Right lobe of liver (tissue), 4 donors: ENCODE data around the gene RDH8.

Experiments used
- CTCF ChIP-seq, 4 donors: fragments of 200-600 bp in 3 of 4; fragments of 450-650 bp in 1 of 4; IDR thresholded peaks; one replicate each; pipeline versions ENCODE4 v1.5.1 to v1.8.0; 2016 to 2022; ENCODE audit warnings: antibody characterized with exemption in 4 of 4, mild to moderate bottlenecking in 2 of 4
- POLR2A ChIP-seq: fragments of 450-650 bp; IDR thresholded peaks from one replicate; pipeline ENCODE4 v1.6.1; 2017; ENCODE audit warnings: antibody characterized with exemption, mild to moderate bottlenecking
- donor health status: DM: no; HTN: no; CAD: no.
- donor health status: DM: no; HTN: no; CAD: no.
- donor health status: DM: no; HTN: yes; CAD: no.

DNA sequence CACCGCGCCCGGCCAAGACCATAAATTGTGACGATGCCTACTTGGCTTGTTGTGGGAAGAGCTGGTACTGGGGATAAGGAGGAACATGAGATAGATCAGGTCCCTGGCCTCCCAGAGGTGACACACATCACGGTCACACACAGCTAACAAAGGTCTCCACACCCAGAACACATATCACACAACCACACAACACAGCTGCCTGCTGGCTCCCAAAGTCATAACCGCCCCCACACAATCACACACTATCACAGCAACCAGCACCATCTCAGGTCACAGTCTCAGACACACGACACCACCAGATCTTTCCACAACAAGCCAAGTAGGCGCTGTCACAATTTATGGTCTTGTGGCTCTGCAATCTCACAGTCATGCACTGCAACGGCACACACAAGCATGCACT lies 8.7 kb upstream of the RDH8 start:
- TF ChIP-seq POLR2A (no peak), CTCF (IDR thresholded peaks at IDR 0.05) (no peak)
